Gastroesophageal sphincter (tissue), 3 donors: ENCODE measurements around the gene OR7A17.

Experiments used
- POLR2AphosphoS5 ChIP-seq: sonication (generic); formaldehyde crosslinking; IDR thresholded peaks from one replicate; pipeline ENCODE4 v1.6.1; 2017; ENCODE audit warnings: antibody characterized with exemption
- TF ChIP-seq, protein P1 (sequence below), 4 experiments: fragments of 200-600 bp in 2 of 4; fragments of 450-650 bp in 2 of 4; sonication (generic) in 1 of 4; IDR thresholded peaks; one replicate each; pipeline ENCODE4 v1.5.1; 2017 to 2019; ENCODE audit warnings: antibody characterized with exemption in 4 of 4, mild to moderate bottlenecking in 2 of 4, moderate library complexity in 2 of 4

DNA sequence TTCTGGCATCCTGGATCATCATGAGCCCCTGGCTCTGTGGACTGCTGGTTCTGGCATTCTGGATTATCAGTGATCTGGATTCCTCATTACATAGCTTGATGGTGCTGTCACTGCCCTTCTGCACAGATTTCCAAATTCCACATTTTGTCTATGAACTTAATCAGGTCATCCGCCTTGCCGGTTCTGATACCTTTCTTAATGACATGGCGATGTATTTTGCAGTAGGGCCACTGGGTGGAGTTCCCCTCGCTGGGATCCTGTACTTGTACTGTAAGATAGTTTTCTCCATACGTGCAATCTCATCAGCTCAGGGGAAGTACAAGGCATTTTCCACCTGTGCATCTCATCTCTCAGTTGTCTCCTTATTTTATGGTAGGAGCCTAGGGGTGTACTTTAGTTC lies 30.9 kb upstream of the OR7A17 start:
- TF ChIP-seq, protein P1, sequence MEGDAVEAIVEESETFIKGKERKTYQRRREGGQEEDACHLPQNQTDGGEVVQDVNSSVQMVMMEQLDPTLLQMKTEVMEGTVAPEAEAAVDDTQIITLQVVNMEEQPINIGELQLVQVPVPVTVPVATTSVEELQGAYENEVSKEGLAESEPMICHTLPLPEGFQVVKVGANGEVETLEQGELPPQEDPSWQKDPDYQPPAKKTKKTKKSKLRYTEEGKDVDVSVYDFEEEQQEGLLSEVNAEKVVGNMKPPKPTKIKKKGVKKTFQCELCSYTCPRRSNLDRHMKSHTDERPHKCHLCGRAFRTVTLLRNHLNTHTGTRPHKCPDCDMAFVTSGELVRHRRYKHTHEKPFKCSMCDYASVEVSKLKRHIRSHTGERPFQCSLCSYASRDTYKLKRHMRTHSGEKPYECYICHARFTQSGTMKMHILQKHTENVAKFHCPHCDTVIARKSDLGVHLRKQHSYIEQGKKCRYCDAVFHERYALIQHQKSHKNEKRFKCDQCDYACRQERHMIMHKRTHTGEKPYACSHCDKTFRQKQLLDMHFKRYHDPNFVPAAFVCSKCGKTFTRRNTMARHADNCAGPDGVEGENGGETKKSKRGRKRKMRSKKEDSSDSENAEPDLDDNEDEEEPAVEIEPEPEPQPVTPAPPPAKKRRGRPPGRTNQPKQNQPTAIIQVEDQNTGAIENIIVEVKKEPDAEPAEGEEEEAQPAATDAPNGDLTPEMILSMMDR (IDR thresholded peaks at IDR 0.05): no peak
- TF ChIP-seq POLR2AphosphoS5: no peak
